22Rv1 (cell line): Measurements from ENCODE around the gene GTF3C2.

Experiments
- ZFX ChIP-seq: fragments of 450-650 bp; IDR thresholded peaks from 2 replicates; pipeline ENCODE4 v1.6.1; 2017; ENCODE audit warnings: antibody characterized with exemption, borderline replicate concordance
- TF ChIP-seq, protein P1 (sequence below): fragments of 450-650 bp; IDR thresholded peaks from 2 replicates; pipeline ENCODE4 v1.5.1; 2017; ENCODE audit warnings: mild to moderate bottlenecking

DNA sequence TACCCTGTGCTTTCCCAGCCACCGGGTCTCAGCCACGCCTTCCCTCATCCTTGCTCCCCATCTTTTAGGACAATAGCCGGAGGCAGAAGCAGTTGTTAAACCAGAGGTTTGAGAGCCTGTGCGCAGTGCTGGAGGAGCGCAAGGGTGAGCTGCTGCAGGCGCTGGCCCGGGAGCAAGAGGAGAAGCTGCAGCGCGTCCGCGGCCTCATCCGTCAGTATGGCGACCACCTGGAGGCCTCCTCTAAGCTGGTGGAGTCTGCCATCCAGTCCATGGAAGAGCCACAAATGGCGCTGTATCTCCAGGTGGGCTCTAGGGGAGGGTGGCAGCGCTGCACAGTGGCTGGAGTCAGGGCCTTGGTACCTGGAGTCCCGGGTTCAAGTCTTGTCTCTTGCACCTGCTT is 51.0 kb downstream of the GTF3C2 start:
- TF ChIP-seq, protein P1, sequence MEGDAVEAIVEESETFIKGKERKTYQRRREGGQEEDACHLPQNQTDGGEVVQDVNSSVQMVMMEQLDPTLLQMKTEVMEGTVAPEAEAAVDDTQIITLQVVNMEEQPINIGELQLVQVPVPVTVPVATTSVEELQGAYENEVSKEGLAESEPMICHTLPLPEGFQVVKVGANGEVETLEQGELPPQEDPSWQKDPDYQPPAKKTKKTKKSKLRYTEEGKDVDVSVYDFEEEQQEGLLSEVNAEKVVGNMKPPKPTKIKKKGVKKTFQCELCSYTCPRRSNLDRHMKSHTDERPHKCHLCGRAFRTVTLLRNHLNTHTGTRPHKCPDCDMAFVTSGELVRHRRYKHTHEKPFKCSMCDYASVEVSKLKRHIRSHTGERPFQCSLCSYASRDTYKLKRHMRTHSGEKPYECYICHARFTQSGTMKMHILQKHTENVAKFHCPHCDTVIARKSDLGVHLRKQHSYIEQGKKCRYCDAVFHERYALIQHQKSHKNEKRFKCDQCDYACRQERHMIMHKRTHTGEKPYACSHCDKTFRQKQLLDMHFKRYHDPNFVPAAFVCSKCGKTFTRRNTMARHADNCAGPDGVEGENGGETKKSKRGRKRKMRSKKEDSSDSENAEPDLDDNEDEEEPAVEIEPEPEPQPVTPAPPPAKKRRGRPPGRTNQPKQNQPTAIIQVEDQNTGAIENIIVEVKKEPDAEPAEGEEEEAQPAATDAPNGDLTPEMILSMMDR, result no peak
- no peak for TF ChIP-seq ZFX
